C4-2B (cell line): ENCODE data around the gene JUP.

Source experiments
- ZFX ChIP-seq: fragments of 450-650 bp; IDR thresholded peaks from 2 replicates; pipeline ENCODE4 v1.6.1; 2017
- TF ChIP-seq, protein P1 (sequence below): fragments of 450-650 bp; conservative IDR thresholded peaks from 2 replicates; pipeline ENCODE4 v1.5.1; 2017; ENCODE audit warnings: mild to moderate bottlenecking

DNA sequence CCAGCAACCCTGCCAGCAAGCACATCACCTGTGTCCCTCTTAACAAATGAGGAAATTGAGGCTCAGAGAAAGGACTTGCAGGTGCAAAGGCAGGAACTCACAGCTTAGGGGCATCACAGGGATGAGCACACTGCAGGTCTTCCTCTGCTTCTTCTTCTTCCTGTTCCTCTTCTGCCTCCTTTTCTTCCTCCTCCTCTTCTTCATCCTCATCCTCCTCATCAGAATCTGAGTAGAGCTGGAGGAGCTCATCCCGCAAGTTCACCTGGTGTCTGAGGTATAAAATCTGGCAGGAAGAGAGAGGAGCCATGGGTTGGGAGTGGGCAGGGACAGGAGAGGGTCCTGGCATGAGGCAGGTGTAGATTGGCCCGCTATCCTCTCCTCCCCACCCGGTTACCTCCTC, 54.7 kb downstream of the JUP start:
- TF ChIP-seq, protein P1, sequence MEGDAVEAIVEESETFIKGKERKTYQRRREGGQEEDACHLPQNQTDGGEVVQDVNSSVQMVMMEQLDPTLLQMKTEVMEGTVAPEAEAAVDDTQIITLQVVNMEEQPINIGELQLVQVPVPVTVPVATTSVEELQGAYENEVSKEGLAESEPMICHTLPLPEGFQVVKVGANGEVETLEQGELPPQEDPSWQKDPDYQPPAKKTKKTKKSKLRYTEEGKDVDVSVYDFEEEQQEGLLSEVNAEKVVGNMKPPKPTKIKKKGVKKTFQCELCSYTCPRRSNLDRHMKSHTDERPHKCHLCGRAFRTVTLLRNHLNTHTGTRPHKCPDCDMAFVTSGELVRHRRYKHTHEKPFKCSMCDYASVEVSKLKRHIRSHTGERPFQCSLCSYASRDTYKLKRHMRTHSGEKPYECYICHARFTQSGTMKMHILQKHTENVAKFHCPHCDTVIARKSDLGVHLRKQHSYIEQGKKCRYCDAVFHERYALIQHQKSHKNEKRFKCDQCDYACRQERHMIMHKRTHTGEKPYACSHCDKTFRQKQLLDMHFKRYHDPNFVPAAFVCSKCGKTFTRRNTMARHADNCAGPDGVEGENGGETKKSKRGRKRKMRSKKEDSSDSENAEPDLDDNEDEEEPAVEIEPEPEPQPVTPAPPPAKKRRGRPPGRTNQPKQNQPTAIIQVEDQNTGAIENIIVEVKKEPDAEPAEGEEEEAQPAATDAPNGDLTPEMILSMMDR: no peak
- TF ChIP-seq ZFX: no peak
